Activated T-helper 2 cell treated with anti-CD3 and anti-CD28 coated beads, Interferon-gamma antibody, Interleukin-2, Interleukin-4, amounts not matched to agents 10 μg/mL and 5 μg/mL and 100 μg/mL, durations not matched to agents 14 hours and 24 hours and 36 hours (primary cell): Measurements from ENCODE around the gene NCOA3. TPM values are rescaled to one million over a fixed set of nuclear protein-coding genes. Genes with fewer than 3 reads are reported as not detected.
"Not testable (repeated sequence)": the region's sequence is repeated elsewhere in the genome, so short reads cannot be mapped to it uniquely, and the experiment has no call there.

Source experiments
- DNase-seq: peaks from one replicate; pipeline ENCODE4 v3.0.0; 2021; ENCODE audit warnings: low spot score
- H3K27ac Mint-ChIP-seq: one replicate; pipeline ENCODE4 v1.8.0; 2021; ENCODE audit warnings: mixed read lengths
- H3K27me3 Mint-ChIP-seq: one replicate; pipeline ENCODE4 v1.8.0; 2021; ENCODE audit warnings: low read depth, mixed read lengths
- H3K36me3 Mint-ChIP-seq: one replicate; pipeline ENCODE4 v1.8.0; 2021; ENCODE audit warnings: low read depth, mixed read lengths
- H3K4me1 Mint-ChIP-seq: one replicate; pipeline ENCODE4 v1.8.0; 2021; ENCODE audit warnings: low read depth, mixed read lengths
- H3K4me3 Mint-ChIP-seq: one replicate; pipeline ENCODE4 v1.8.0; 2021; ENCODE audit warnings: low read depth, mild to moderate bottlenecking, moderate library complexity, mixed read lengths
- H3K9me3 Mint-ChIP-seq: one replicate; pipeline ENCODE4 v1.8.0; 2021; ENCODE audit warnings: mixed read lengths
- intact Hi-C: fragments of 100-400 bp; cut with micrococcal nuclease; formaldehyde crosslinking; loops from one replicate; pipeline ENCODE4 v1.15.1; 2023
- total RNA-seq: library from RNA; stranded (reverse); gene quantifications from 2 replicates; pipeline ENCODE4 v1.2.3, GENCODE V29; 2022

The NCOA3 gene
- total RNA-seq, 1 donor from 2014 or later: 119 TPM

DNA sequence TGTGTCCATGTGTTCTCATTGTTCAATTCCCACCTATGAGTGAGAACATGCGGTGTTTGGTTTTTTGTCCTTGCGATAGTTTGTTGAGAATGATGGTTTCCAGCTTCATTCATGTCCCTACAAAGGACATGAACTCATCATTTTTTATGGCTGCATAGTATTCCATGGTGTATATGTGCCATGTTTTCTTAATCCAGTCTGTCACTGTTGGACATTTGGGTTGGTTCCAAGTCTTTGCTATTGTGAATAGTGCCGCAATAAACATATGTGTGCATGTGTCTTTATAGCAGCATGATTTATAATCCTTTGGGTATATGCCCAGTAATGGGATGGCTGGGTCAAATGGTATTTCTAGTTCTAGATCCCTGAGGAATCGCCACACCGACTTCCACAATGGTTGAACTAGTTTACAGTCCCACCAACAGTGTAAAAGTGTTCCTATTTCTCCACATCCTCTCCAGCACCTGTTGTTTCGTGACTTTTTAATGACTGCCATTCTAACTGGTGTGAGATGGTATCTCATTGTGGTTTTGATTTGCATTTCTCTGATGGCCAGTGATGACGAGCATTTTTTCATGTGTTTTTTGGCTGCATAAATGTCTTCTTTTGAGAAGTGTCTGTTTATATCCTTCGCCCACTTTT lies 52.0 kb downstream of the NCOA3 start:
- H3K27me3 Mint-ChIP-seq, H3K27ac Mint-ChIP-seq, H3K9me3 Mint-ChIP-seq, H3K4me3 Mint-ChIP-seq, DNase-seq: not testable (repeated sequence)
- H3K36me3 Mint-ChIP-seq: peaks cover 55% of the 10 kb centered on the region
- intact Hi-C loops: loop anchor here (5.0 kb wide), 1 partner anchor 36 kb away; no protein-coding TSS in a partner anchor
- H3K4me1 Mint-ChIP-seq: peaks cover 37% of the 10 kb centered on the region

DNA sequence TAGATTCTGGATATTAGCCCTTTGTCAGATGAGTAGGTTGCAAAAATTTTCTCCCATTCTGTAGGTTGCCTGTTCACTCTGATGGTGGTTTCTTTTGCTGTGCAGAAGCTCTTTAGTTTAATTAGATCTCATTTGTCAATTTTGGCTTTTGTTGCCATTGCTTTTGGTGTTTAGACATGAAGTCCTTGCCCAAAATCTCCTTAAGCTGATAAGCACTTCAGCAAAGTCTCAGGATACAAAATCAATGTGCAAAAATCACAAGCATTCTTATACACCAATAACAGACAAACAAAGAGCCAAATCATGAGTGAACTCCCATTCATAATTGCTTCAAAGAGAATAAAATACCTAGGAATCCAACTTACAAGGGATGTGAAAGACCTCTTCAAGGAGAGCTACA lies 52.6 kb downstream of the NCOA3 start:
- not testable (repeated sequence) for H3K27me3 Mint-ChIP-seq, H3K9me3 Mint-ChIP-seq, DNase-seq, H3K4me3 Mint-ChIP-seq, H3K27ac Mint-ChIP-seq
- Mint-ChIP-seq H3K4me1 (peaks cover 42% of the 10 kb centered on the region), H3K36me3 (peaks cover 59% of the 10 kb centered on the region)
- intact Hi-C loops: loop anchor here (5.0 kb wide), 1 partner anchor 37 kb away; no protein-coding TSS in a partner anchor

DNA sequence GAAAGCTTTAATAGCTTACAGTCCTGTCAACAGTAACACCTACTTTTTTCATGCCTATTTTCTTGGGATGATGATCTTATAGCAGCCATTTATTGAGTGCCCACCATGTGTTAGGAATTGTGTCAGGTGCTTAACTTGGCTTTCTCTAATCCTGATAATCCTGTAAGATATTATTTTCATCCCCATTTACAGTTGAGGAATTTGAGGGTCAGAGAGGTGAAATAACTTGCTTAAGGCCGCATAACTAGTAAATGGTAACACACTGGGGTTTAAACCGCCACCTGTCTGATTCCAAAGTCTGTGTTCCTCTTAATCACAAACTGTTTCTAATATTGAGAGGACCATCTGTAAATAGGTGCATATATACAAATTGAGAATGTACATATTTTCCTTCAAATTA lies 55.5 kb downstream of the NCOA3 start:
- intact Hi-C loops: no loop called here
- no peak for DNase-seq
- H3K27ac Mint-ChIP-seq: no peak overlapping the region

DNA sequence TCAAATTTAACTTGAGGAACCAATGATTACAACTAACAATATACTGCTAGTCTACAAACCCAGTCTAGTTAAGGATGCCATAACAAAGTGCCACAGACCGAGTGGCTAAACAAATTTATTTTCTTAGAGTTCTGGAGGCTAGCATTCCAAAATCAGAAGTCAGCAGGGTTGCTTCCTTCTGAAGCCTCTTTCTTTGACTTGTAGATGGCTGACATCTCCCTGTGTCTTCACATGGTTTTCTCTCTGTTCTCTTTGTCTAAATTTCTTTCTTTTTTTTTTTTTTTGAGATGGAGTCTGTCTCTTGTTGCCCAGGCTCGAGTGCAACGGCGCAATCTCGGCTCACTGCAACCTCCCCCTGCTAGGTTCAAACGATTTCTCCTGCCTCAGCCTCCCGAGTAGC lies 56.1 kb downstream of the NCOA3 start:
- Mint-ChIP-seq H3K4me3 (no peak overlapping the region), H3K9me3 (peaks cover 3% of the 10 kb centered on the region), H3K27me3 (no peaks in the 10 kb centered on the region), H3K27ac (no peak overlapping the region), H3K4me1 (peaks cover 45% of the 10 kb centered on the region), H3K36me3 (peaks cover 42% of the 10 kb centered on the region)
- intact Hi-C loops: no loop called here
- DNase-seq: no peak

More for the DNA sequence above, 55.5 kb downstream of the NCOA3 start:
- Mint-ChIP-seq H3K9me3 (peaks cover 3% of the 10 kb centered on the region), H3K36me3 (peaks cover 45% of the 10 kb centered on the region), H3K4me3 (no peak overlapping the region), H3K4me1 (peaks cover 47% of the 10 kb centered on the region), H3K27me3 (no peaks in the 10 kb centered on the region)

DNA sequence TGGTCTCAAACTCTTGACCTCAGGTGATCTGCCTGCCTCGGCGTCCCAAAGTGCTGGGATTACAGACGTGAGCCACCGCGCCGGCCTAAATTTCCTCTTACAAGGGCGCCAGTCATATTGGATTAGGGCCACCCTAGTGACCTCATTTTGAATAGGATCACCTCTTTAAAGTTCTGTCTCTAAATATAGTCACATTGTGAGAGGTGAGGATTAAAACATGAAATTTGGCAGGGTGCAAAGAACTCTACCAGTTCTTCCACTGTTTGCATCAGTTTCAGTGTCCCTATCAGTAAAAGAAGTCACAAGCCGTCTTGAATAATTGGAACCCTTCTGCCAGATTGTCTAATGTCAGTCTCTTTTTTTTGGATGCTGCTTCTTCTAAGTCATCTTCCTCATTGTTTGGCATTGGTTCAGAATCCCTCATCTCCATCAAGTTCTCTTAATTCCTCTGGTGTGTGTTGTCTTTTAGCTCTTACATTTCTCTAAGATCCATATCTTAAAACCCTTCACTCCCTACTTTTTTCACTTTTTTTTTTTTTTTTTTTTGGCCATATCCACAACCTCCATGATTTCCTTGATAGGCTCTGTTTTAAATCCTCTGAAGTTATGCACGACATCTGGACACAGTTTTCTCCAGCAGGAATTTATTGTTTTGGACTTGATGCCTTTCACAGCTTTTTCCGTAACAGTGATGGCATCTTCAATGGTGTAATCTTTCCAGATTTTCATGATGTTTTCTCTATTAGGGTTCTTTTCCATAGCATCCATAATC lies 56.8 kb downstream of the NCOA3 start:
- H3K4me1 Mint-ChIP-seq: peaks cover 50% of the 10 kb centered on the region
- intact Hi-C loops: no loop called here
- DNase-seq: no peak
- peaks cover 3% of the 10 kb centered on the region for H3K9me3 Mint-ChIP-seq
- peaks cover 36% of the 10 kb centered on the region for H3K36me3 Mint-ChIP-seq
- no peak overlapping the region for H3K4me3 Mint-ChIP-seq
- no peaks in the 10 kb centered on the region for H3K27me3 Mint-ChIP-seq
- peak overlapping the region; percentile 1 for H3K27ac Mint-ChIP-seq

DNA sequence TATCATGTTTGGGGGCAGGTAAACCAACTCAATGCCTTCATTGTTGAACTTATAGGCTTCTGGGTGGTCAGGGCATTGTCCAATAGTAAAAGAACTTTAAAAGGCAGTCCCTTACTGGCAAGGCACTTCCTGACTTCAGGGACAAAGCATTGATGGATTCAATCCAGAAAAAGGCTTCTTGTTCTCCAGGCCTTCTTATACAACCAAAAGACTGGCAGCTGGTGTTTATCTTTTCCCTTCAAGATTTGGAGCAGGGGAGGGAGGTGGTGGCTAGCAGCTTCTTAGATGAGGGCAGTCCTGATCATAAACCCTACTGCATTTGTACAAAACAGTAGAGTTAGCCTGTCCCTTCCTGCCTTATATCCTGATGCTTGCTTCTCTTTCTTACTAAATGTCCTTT lies 57.5 kb downstream of the NCOA3 start:
- Mint-ChIP-seq H3K36me3 (peaks cover 34% of the 10 kb centered on the region), H3K27ac (no peak overlapping the region), H3K4me1 (peaks cover 54% of the 10 kb centered on the region), H3K4me3 (no peak overlapping the region), H3K27me3 (no peaks in the 10 kb centered on the region), H3K9me3 (peaks cover 3% of the 10 kb centered on the region)
- no peak for DNase-seq
- intact Hi-C loops: no loop called here

DNA sequence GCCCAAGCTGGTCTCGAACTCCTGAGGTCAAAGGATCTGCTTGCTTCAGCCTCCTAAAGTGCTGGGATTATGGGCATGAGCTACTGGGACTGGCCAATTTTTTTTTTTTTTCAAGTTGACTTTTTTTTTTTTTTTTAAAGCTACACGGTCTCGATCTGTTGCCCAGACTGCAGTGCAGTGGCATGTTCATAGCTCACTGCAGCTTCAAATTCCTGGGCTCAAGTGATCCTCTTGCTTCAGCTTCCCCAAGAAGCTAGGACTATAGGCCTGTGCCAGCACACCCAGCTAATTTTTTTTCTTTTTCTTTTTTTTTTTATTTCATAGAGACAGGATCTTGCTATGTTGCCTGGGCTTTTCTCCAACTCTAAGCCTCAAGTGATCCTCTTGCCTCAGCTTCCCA lies 59.5 kb downstream of the NCOA3 start:
- H3K9me3 Mint-ChIP-seq: no peaks in the 10 kb centered on the region
- no peak for DNase-seq
- H3K27me3 Mint-ChIP-seq: no peaks in the 10 kb centered on the region
- H3K27ac Mint-ChIP-seq: no peak overlapping the region
- peaks cover 32% of the 10 kb centered on the region for H3K36me3 Mint-ChIP-seq
- peaks cover 61% of the 10 kb centered on the region for H3K4me1 Mint-ChIP-seq
- no peak overlapping the region for H3K4me3 Mint-ChIP-seq
- intact Hi-C loops: loop anchor here (5.0 kb wide), 1 partner anchor 59 kb away; the partner anchor contains the start of gene NCOA3

DNA sequence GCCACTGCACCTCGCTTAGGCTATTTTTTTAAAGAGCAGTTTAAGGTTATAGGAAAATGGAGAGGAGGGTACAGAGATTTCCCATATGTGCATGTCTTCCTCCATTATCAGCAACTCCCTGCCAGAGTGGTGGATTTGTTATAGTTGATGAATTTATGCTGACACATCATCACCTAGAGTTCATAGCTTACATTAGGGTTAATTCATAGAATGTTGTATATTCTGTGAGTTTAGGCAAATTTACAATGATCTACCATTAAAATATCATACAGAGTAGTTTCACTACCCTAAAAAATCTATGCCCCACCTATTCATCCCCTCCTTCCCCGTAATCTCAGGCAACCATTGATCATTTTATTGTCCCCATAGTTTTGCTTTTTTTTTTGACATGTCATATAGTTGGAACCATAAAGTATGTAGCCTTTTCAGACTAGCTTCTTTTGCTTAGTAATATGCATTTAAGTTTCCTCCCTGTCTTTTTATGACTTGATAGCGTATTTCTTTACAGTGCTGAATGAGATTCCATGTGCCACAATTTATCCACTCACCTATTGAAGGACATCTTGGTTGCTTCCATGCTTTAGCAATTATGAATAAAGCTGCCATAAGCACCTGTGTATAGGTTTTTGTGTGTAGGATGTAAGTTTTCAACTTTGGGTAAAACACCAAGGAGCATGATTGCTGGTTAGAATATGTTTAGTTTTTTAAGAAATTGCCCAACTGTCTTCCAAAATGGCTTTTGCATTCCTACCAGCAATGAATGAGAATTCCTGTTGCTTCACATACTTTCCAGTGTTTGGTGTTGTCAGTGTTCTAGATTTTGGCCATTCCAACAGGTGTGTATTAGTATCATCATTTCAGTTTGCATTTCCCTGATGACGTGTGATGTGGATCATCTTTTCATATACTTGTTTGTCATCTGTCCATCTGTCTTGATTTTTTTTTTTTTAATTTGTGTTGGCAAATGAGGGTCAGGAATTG lies 60.2 kb downstream of the NCOA3 start:
- DNase-seq: no peak
- Mint-ChIP-seq H3K4me1 (peaks cover 61% of the 10 kb centered on the region), H3K9me3 (no peaks in the 10 kb centered on the region), H3K27ac (peak overlapping the region; percentile 20), H3K27me3 (no peaks in the 10 kb centered on the region), H3K36me3 (peaks cover 35% of the 10 kb centered on the region), H3K4me3 (no peak overlapping the region)
- intact Hi-C loops: loop anchor here (5.0 kb wide), 1 partner anchor 60 kb away; the partner anchor contains the start of gene NCOA3

DNA sequence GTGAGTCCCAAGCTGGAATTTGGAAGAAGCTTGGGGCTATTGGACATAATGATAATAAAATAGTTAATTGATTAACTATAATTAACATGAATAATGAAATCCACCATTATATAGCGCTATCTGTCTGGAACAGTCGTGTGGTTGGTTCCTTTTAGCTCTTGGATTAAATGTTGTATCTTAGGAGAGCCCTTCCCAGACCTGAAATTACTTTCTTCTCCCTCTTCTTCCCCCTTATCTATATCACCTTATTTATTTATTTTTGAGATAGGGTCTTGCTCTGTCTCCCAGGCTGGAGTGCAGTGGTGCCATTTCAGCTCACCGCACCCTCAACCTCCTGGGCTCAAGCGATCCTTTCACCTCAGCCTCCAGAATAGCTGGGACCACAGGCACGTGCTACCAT lies 64.6 kb downstream of the NCOA3 start:
- no peak overlapping the region for H3K4me3 Mint-ChIP-seq
- peaks cover 51% of the 10 kb centered on the region for H3K4me1 Mint-ChIP-seq

DNA sequence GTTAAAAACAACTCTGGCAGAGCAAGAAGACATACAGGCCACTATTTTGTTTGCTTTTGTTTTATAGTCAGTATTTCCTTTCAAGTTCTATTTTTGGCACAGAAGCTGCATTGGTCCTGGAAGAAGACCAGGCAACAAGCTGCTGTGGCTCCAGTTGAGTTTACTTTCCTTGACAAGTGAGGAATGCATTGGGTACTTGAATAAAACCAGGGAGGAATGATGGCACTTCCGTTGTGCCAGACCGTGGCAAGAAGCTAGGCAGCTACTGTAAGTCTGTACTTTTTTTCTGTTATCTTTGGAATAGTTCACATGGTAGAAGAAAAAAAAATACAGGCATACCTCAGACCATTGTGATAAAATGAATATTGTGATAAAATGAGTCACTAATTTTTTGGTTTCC lies 66.3 kb downstream of the NCOA3 start:
- peak overlapping the region; percentile 69 for H3K27ac Mint-ChIP-seq
- DNase-seq: no peak
- peaks cover 68% of the 10 kb centered on the region for H3K36me3 Mint-ChIP-seq

More for the DNA sequence above, 64.6 kb downstream of the NCOA3 start:
- no peak for DNase-seq
- H3K36me3 Mint-ChIP-seq: peaks cover 60% of the 10 kb centered on the region
- intact Hi-C loops: no loop called here
- peaks cover 5% of the 10 kb centered on the region for H3K9me3 Mint-ChIP-seq
- no peaks in the 10 kb centered on the region for H3K27me3 Mint-ChIP-seq
- H3K27ac Mint-ChIP-seq: peak overlapping the region; percentile 49

DNA sequence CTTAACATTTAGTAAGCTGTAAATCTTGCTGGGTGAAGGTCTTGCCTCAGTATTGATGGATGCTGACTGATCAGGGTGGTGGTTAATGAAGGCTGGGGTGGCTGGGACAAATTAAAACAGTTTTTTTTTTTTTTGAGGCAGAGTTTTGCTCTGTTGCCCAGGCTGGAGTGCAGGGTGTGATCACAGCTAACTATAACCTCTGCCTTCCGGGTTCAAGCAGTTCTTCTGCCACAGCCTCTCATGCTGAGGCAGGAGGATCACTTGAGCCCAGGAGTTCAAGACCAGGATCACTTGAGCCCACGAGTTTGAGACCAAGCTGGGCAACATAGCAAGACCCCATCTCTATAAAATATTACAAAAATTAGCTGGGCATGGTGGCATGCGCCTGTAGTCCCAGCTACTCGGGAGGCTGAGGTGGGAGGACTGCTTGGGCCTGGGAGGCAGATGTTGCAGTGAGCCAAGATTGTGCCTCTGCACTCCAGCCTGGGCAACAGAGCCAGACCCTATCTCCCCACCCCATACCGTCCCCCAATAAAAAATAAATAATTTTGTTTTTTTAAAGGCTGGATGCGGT lies 67.2 kb downstream of the NCOA3 start:
- Mint-ChIP-seq H3K4me3 (no peak overlapping the region), H3K36me3 (peaks cover 68% of the 10 kb centered on the region), H3K4me1 (peaks cover 42% of the 10 kb centered on the region), H3K27ac (no peak overlapping the region), H3K9me3 (peaks cover 9% of the 10 kb centered on the region), H3K27me3 (no peaks in the 10 kb centered on the region)
- DNase-seq: no peak
- intact Hi-C loops: no loop called here

More for the DNA sequence above, 66.3 kb downstream of the NCOA3 start:
- Mint-ChIP-seq H3K4me3 (no peak overlapping the region), H3K27me3 (no peaks in the 10 kb centered on the region), H3K9me3 (peaks cover 9% of the 10 kb centered on the region), H3K4me1 (peaks cover 43% of the 10 kb centered on the region)
- intact Hi-C loops: no loop called here

DNA sequence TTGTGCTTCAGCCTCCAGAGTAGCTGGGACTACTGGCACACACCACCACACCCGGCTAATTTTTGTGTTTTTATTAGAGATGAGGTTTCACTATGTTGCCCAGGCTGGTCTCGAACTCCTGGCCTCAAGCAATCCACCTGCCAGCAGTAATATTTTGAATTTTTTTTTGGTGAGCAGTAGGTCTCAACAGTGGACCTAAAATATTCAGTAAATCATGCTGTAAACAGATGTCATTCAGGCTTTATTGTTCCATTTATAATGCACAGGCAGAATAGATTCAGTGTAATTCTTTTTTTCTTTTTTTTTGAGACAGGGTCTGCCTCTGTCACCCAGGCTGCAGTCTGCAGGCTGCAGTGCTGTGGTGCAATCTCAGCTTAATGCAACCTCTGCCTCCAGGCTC lies 69.7 kb downstream of the NCOA3 start:
- Mint-ChIP-seq H3K4me1 (peaks cover 38% of the 10 kb centered on the region), H3K27me3 (no peaks in the 10 kb centered on the region), H3K9me3 (peaks cover 9% of the 10 kb centered on the region), H3K4me3 (no peak overlapping the region), H3K27ac (no peak overlapping the region), H3K36me3 (peaks cover 55% of the 10 kb centered on the region)
- intact Hi-C loops: no loop called here
- DNase-seq: no peak
